Measurements from ENCODE around the gene GMEB2.
"Not testable (repeated sequence)": the region's sequence is repeated elsewhere in the genome, so short reads cannot be mapped to it uniquely, and the experiment has no call there.

GMEB2 gene

GRCh38 chr20:63626424-63627128 lies at the start of gene GMEB2:
TSS of gene GMEB2 (minus strand) at chr20:63627101. CDS start at chr20:63619397, 7,704 bp downstream.
- peak; percentile 44 for DNase-seq

- DNase-seq, result no peak
Measured at GRCh38 chr20:63675681-63676368, 48.9 kb upstream of the GMEB2 start.

- DNase-seq, result no peak
Measured at GRCh38 chr20:63673951-63674350, 47.0 kb upstream of the GMEB2 start.

GRCh38 chr20:63672666-63673065 lies 45.8 kb upstream of the GMEB2 start:
- no peak for DNase-seq

- DNase-seq, result not testable (repeated sequence)
Measured at GRCh38 chr20:63671695-63672094, 44.8 kb upstream of the GMEB2 start.

GRCh38 chr20:63668351-63668750 lies 41.5 kb upstream of the GMEB2 start:
- no peak for DNase-seq

GRCh38 chr20:63667858-63668257 lies 41.0 kb upstream of the GMEB2 start:
- DNase-seq, result no peak

- no peak for DNase-seq
Measured at GRCh38 chr20:63665708-63666107, 38.8 kb upstream of the GMEB2 start.

- DNase-seq, result no peak
Measured at GRCh38 chr20:63664861-63665594, 38.1 kb upstream of the GMEB2 start.

- no peak for DNase-seq
Measured at GRCh38 chr20:63664143-63664851, 37.4 kb upstream of the GMEB2 start.

GRCh38 chr20:63663332-63664066 lies 36.6 kb upstream of the GMEB2 start:
- no peak for DNase-seq

GRCh38 chr20:63662813-63663189 lies 35.9 kb upstream of the GMEB2 start:
- no peak for DNase-seq

GRCh38 chr20:63661959-63662812 lies 35.3 kb upstream of the GMEB2 start:
- DNase-seq, result no peak

- no peak for DNase-seq
Measured at GRCh38 chr20:63661108-63661507, 34.2 kb upstream of the GMEB2 start.

- DNase-seq, result no peak
Measured at GRCh38 chr20:63660622-63661021, 33.7 kb upstream of the GMEB2 start.

- not testable (repeated sequence) for DNase-seq
Measured at GRCh38 chr20:63660174-63660573, 33.3 kb upstream of the GMEB2 start.

- DNase-seq, result no peak
Measured at GRCh38 chr20:63659370-63659769, 32.5 kb upstream of the GMEB2 start.

- no peak for DNase-seq
Measured at GRCh38 chr20:63658749-63659187, 31.9 kb upstream of the GMEB2 start.

- peak; percentile 64 for DNase-seq
Measured at GRCh38 chr20:63657937-63658748, 31.2 kb upstream of the GMEB2 start, which contains the start of gene RTEL1. TSS of gene RTEL1 (plus strand) at chr20:63658312. CDS start at chr20:63659403, 1,091 bp downstream.

- no peak for DNase-seq
Measured at GRCh38 chr20:63657260-63657936, 30.5 kb upstream of the GMEB2 start.
